Gastroesophageal sphincter (tissue), 3 donors: ENCODE results near the gene GMDS.

Experiments used
- POLR2A ChIP-seq, 2 donors: fragments of 450-650 bp; IDR thresholded peaks; one replicate each; pipeline ENCODE4 v1.6.1; 2017; ENCODE audit warnings: antibody characterized with exemption in 2 of 2, mild to moderate bottlenecking in 2 of 2, moderate library complexity in 1 of 2
- POLR2AphosphoS5 ChIP-seq: sonication (generic); formaldehyde crosslinking; IDR thresholded peaks from one replicate; pipeline ENCODE4 v1.6.1; 2017; ENCODE audit warnings: antibody characterized with exemption
- TF ChIP-seq, protein P1 (sequence below), 4 experiments: fragments of 200-600 bp in 2 of 4; fragments of 450-650 bp in 2 of 4; sonication (generic) in 1 of 4; IDR thresholded peaks; one replicate each; pipeline ENCODE4 v1.5.1; 2017 to 2019; ENCODE audit warnings: antibody characterized with exemption in 4 of 4, mild to moderate bottlenecking in 2 of 4, moderate library complexity in 2 of 4

DNA sequence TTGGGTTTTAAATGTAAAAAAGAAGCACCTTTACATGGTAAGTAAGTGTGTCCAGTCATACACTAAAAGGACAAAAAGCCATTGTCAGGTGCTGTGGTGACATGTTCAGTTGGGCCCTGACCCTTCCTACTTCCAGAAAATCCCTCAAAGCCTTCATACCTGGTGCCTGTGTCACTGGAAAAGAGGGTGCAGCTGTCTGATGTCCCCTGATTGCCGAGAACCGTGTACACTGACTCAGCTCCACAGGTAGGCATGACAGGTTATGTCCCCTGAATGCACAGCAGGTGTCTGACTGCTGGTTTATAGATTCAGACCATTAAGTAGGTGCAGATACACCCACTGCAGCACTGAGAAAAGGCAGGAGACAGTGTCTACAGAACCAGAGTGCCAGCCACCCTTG lies 536.6 kb downstream of the GMDS start:
- TF ChIP-seq, protein P1, sequence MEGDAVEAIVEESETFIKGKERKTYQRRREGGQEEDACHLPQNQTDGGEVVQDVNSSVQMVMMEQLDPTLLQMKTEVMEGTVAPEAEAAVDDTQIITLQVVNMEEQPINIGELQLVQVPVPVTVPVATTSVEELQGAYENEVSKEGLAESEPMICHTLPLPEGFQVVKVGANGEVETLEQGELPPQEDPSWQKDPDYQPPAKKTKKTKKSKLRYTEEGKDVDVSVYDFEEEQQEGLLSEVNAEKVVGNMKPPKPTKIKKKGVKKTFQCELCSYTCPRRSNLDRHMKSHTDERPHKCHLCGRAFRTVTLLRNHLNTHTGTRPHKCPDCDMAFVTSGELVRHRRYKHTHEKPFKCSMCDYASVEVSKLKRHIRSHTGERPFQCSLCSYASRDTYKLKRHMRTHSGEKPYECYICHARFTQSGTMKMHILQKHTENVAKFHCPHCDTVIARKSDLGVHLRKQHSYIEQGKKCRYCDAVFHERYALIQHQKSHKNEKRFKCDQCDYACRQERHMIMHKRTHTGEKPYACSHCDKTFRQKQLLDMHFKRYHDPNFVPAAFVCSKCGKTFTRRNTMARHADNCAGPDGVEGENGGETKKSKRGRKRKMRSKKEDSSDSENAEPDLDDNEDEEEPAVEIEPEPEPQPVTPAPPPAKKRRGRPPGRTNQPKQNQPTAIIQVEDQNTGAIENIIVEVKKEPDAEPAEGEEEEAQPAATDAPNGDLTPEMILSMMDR (IDR thresholded peaks at IDR 0.05) = no peak
- no peak for TF ChIP-seq POLR2A (IDR thresholded peaks at IDR 0.05)
- TF ChIP-seq POLR2AphosphoS5 = no peak
